ENCODE measurements around the gene AEN.

DNA sequence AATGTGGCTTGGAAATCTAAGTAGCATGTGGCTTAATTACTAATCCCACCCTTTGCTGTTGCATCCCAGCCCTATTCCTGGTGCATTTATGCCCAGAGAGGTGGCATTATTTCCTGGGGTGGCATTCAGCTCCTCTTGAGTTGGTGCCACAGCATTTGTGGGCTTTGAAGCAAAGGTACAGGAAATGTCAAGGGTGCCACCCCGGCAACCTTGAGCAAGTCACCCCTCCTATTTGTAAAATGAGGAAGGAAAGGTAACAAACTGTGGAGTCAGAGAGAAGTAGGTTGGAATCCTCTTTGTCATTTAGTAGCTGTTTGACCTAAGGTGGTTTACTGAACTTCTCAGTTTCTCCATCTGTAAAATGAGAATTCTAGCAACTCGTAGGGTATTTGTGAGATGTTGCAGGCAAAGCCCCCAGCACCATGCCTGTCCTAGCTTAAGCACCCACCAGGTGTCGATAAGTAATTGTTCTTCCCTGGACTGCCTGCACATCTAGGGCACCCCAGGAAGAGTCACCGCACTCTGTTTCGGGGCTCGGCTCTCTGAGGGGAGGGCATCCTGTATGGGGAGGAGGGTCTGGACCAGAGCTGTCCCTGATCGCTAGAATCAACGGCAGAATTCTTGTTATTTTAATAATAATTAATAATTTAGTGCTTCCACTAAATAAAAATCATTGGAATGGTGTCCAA, 34.8 kb downstream of the AEN start:
- TF ChIP-seq POLR2AphosphoS5 (IDR thresholded peaks at IDR 0.05; ENCODE audit: low read depth, low read length) (no peak), REST (IDR thresholded peaks at IDR 0.05; ENCODE audit: insufficient read depth in 1 of 2, low read depth in 2 of 2, low read length in 2 of 2) (no peak)

Measured in PFSK-1 (cell line).